Thyroid gland (tissue), 4 donors: Measurements from ENCODE around the gene CCSER1. TPM values are rescaled to one million over a fixed set of nuclear protein-coding genes. Genes with fewer than 3 reads are reported as not detected.
"Not testable (repeated sequence)": the region's sequence is repeated elsewhere in the genome, so short reads cannot be mapped to it uniquely, and the experiment has no call there.

Experiments
- DNase-seq, 2 donors: peaks; one replicate each; pipeline ENCODE4 v3.0.0-alpha.2; 2019
- H3K27ac ChIP-seq, 3 donors: fragments of 200-600 bp; sonication (generic); 1 replicate in 2 of 3; 2 replicates in 1 of 3; pipeline ENCODE4 v1.5.1; 2016 to 2019; ENCODE audit warnings: mild to moderate bottlenecking in 1 of 3, moderate library complexity in 1 of 3
- H3K27me3 ChIP-seq: fragments of 200-600 bp; sonication (generic); one replicate; pipeline ENCODE4 v1.5.1; 2019
- H3K36me3 ChIP-seq, 2 donors: fragments of 200-600 bp; sonication (generic); one replicate each; pipeline ENCODE4 v1.5.1; 2016 to 2019
- H3K4me1 ChIP-seq, 2 donors: fragments of 200-600 bp; sonication (generic); one replicate each; pipeline ENCODE4 v1.5.1; 2017 to 2019
- H3K4me3 ChIP-seq, 3 donors: fragments of 200-600 bp; sonication (generic); replicated peaks in 1 of 3; 1 replicate in 2 of 3; 2 replicates in 1 of 3; pipeline ENCODE4 v1.5.1; 2016; ENCODE audit warnings: mild to moderate bottlenecking in 1 of 3
- H3K9me3 ChIP-seq: fragments of 200-600 bp; sonication (generic); one replicate; pipeline ENCODE4 v1.5.1; 2017
- CTCF ChIP-seq, 6 experiments: fragments of 200-600 bp in 3 of 6; fragments of 450-650 bp in 3 of 6; sonication (generic) in 3 of 6; IDR thresholded peaks; one replicate each; pipeline ENCODE4 v1.5.1; 2016 to 2019; ENCODE audit warnings: antibody characterized with exemption in 6 of 6, mild to moderate bottlenecking in 2 of 6, inconsistent platforms in 1 of 6, moderate library complexity in 1 of 6
- POLR2A ChIP-seq, 2 donors: fragments of 450-650 bp; IDR thresholded peaks; one replicate each; pipeline ENCODE4 v1.6.1; 2017; ENCODE audit warnings: antibody characterized with exemption in 2 of 2, mild to moderate bottlenecking in 2 of 2, moderate library complexity in 1 of 2
- WGBS, 2 donors: methylation state at CpG; one replicate each; pipeline ENCODE4 v1.1.5; 2017; 5-methylcytosine and 5-hydroxymethylcytosine counted together
- intact Hi-C: fragments of 100-400 bp; cut with DNase I; formaldehyde crosslinking; loops from one replicate; pipeline ENCODE4 v1.15.1; 2023
- total RNA-seq, 4 donors: library from RNA; depleted of rRNA; stranded (reverse); fragments of >200 nt; gene quantifications; one replicate each; pipeline ENCODE4 v1.2.3, GENCODE V29; 2016

The CCSER1 gene
- total RNA-seq, 4 donors from 2014 or later = 37.7 to 52.3 (median 43.3) TPM

GRCh38 chr4:91256043-91256442 lies 1128.8 kb downstream of the CCSER1 start:
- no peak overlapping the region for H3K27ac ChIP-seq
- no peaks in the 10 kb centered on the region for H3K27me3 ChIP-seq
- WGBS, 2 donors = 82 to 87% methylated on average over 5 of the region's 5 CpGs
- H3K36me3 ChIP-seq = no peaks in the 10 kb centered on the region
- no peak for DNase-seq
- TF ChIP-seq POLR2A (IDR thresholded peaks at IDR 0.05) (no peak), CTCF (IDR thresholded peaks at IDR 0.05) (no peak)
- intact Hi-C loops = no loop called here
- H3K4me1 ChIP-seq = no peaks in the 10 kb centered on the region
- H3K9me3 ChIP-seq = no peaks in the 10 kb centered on the region
- H3K4me3 ChIP-seq = no peak overlapping the region

GRCh38 chr4:91256751-91257150 lies 1129.6 kb downstream of the CCSER1 start:
- DNase-seq = no peak
- no peaks in the 10 kb centered on the region for H3K36me3 ChIP-seq
- no peaks in the 10 kb centered on the region for H3K4me1 ChIP-seq
- no peak overlapping the region for H3K27ac ChIP-seq
- no peaks in the 10 kb centered on the region for H3K9me3 ChIP-seq
- H3K27me3 ChIP-seq = no peaks in the 10 kb centered on the region
- 94 to 95% methylated on average over 1 of the region's 1 CpG for WGBS, 2 donors
- no peak overlapping the region for H3K4me3 ChIP-seq
- TF ChIP-seq CTCF (IDR thresholded peaks at IDR 0.05) (no peak), POLR2A (IDR thresholded peaks at IDR 0.05) (no peak)
- intact Hi-C loops = no loop called here

- DNase-seq = no peak
- WGBS, 2 donors = 92% methylated on average over 2 of the region's 2 CpGs
Observed at GRCh38 chr4:91257721-91258120, 1130.5 kb downstream of the CCSER1 start.

GRCh38 chr4:91258326-91258725 lies 1131.1 kb downstream of the CCSER1 start:
- Histone ChIP-seq H3K36me3 (no peaks in the 10 kb centered on the region), H3K4me1 (no peaks in the 10 kb centered on the region), H3K27ac (no peak overlapping the region), H3K4me3 (no peak overlapping the region), H3K27me3 (no peaks in the 10 kb centered on the region), H3K9me3 (no peaks in the 10 kb centered on the region)
- TF ChIP-seq CTCF (IDR thresholded peaks at IDR 0.05) (no peak), POLR2A (IDR thresholded peaks at IDR 0.05) (no peak)
- DNase-seq = no peak
- intact Hi-C loops = no loop called here

More at GRCh38 chr4:91257721-91258120, 1130.5 kb downstream of the CCSER1 start:
- no peaks in the 10 kb centered on the region for H3K4me1 ChIP-seq
- no peak overlapping the region for H3K27ac ChIP-seq
- no peak overlapping the region for H3K4me3 ChIP-seq
- intact Hi-C loops = no loop called here
- H3K36me3 ChIP-seq = no peaks in the 10 kb centered on the region
- no peaks in the 10 kb centered on the region for H3K27me3 ChIP-seq
- TF ChIP-seq POLR2A (IDR thresholded peaks at IDR 0.05) = no peak
- TF ChIP-seq CTCF (IDR thresholded peaks at IDR 0.05) = no peak
- H3K9me3 ChIP-seq = no peaks in the 10 kb centered on the region

DNA sequence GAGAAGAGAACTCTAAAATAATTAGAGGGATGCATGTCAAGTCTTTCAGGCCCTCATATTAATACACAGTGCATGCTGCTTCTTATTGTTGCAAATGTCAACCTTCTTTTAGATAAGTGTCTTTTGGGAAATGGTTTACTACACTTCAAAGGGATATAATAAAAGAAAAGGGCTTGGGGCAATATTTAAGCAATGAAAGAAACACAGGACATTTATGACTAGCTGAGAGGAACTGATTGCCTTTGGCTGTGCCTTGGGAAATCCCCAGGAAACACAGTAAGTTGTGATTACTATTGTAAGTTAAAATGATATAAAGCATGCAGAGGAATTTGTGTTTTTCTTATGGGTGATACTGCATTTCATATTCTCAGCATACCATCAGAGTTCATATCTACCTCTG lies 1140.3 kb downstream of the CCSER1 start:
- no peaks in the 10 kb centered on the region for H3K9me3 ChIP-seq
- no peaks in the 10 kb centered on the region for H3K36me3 ChIP-seq
- no peak overlapping the region for H3K27ac ChIP-seq
- no peak for DNase-seq
- intact Hi-C loops = no loop called here
- no peak for TF ChIP-seq CTCF (IDR thresholded peaks at IDR 0.05)
- no peak for TF ChIP-seq POLR2A (IDR thresholded peaks at IDR 0.05)
- H3K27me3 ChIP-seq = no peaks in the 10 kb centered on the region
- no peak overlapping the region for H3K4me3 ChIP-seq
- H3K4me1 ChIP-seq = no peaks in the 10 kb centered on the region

GRCh38 chr4:91268481-91268880 lies 1141.3 kb downstream of the CCSER1 start:
- H3K27ac ChIP-seq, H3K36me3 ChIP-seq, H3K4me1 ChIP-seq, intact Hi-C loops, DNase-seq, H3K9me3 ChIP-seq, H3K27me3 ChIP-seq, H3K4me3 ChIP-seq: not testable (repeated sequence)
- WGBS, 2 donors = 86 to 96% methylated on average over 4 of the region's 4 CpGs
